ENCODE measurements around the gene SMOC2. TPM values are rescaled to one million over a fixed set of nuclear protein-coding genes. Genes with fewer than 3 reads are reported as not detected.

The SMOC2 gene
- polyA plus RNA-seq, 1 donor from 2014 or later, result 0.50 TPM

DNA sequence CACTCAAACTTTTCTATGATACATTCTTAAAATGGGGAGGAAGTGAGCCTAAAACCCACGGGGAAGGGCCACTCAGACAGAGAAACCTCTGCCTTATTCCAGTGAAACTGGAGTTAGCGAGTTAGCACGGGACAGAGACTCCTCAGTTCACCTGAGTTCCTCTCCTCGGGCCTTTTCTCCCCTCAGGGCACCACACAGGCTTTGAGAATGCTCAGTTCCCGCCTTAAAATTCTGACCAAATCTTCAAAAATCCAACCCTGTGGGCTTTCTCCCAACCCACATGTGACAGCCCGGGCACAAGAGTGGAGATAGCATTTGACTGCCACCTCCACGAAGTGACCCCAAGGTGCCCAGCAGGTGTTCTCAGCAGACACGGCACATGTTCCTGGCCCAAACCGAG lies 204.3 kb downstream of the SMOC2 start:
- H3K27me3 ChIP-seq (ENCODE audit: insufficient read depth, low read depth, low read length), result no peaks in the 10 kb centered on the region
- no peak overlapping the region for H3K4me2 ChIP-seq (ENCODE audit: low read length)
- H3K79me2 ChIP-seq (replicated peaks; ENCODE audit: insufficient read depth, low read length), result no peaks in the 10 kb centered on the region
- H3K27ac ChIP-seq (ENCODE audit: low read length), result no peak overlapping the region
- no peak overlapping the region for H3K4me3 ChIP-seq (ENCODE audit: low read length)
- H3K36me3 ChIP-seq (ENCODE audit: insufficient read depth, low read length), result no peaks in the 10 kb centered on the region
- no peak overlapping the region for H3K9ac ChIP-seq (ENCODE audit: low read length)
- H3F3A ChIP-seq (ENCODE audit: insufficient read depth, low read length, poor library complexity, severe bottlenecking), result no peaks in the 10 kb centered on the region
- H3K9me3 ChIP-seq (ENCODE audit: low read length), result no peaks in the 10 kb centered on the region
- TF ChIP-seq, protein P1, sequence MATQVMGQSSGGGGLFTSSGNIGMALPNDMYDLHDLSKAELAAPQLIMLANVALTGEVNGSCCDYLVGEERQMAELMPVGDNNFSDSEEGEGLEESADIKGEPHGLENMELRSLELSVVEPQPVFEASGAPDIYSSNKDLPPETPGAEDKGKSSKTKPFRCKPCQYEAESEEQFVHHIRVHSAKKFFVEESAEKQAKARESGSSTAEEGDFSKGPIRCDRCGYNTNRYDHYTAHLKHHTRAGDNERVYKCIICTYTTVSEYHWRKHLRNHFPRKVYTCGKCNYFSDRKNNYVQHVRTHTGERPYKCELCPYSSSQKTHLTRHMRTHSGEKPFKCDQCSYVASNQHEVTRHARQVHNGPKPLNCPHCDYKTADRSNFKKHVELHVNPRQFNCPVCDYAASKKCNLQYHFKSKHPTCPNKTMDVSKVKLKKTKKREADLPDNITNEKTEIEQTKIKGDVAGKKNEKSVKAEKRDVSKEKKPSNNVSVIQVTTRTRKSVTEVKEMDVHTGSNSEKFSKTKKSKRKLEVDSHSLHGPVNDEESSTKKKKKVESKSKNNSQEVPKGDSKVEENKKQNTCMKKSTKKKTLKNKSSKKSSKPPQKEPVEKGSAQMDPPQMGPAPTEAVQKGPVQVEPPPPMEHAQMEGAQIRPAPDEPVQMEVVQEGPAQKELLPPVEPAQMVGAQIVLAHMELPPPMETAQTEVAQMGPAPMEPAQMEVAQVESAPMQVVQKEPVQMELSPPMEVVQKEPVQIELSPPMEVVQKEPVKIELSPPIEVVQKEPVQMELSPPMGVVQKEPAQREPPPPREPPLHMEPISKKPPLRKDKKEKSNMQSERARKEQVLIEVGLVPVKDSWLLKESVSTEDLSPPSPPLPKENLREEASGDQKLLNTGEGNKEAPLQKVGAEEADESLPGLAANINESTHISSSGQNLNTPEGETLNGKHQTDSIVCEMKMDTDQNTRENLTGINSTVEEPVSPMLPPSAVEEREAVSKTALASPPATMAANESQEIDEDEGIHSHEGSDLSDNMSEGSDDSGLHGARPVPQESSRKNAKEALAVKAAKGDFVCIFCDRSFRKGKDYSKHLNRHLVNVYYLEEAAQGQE (IDR thresholded peaks at IDR 0.05; ENCODE audit: borderline replicate concordance), result no peak
- TF ChIP-seq, protein P2, sequence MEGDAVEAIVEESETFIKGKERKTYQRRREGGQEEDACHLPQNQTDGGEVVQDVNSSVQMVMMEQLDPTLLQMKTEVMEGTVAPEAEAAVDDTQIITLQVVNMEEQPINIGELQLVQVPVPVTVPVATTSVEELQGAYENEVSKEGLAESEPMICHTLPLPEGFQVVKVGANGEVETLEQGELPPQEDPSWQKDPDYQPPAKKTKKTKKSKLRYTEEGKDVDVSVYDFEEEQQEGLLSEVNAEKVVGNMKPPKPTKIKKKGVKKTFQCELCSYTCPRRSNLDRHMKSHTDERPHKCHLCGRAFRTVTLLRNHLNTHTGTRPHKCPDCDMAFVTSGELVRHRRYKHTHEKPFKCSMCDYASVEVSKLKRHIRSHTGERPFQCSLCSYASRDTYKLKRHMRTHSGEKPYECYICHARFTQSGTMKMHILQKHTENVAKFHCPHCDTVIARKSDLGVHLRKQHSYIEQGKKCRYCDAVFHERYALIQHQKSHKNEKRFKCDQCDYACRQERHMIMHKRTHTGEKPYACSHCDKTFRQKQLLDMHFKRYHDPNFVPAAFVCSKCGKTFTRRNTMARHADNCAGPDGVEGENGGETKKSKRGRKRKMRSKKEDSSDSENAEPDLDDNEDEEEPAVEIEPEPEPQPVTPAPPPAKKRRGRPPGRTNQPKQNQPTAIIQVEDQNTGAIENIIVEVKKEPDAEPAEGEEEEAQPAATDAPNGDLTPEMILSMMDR (IDR thresholded peaks at IDR 0.05; ENCODE audit: poor library complexity, severe bottlenecking), result no peak
- TF ChIP-seq SMC3 (conservative IDR thresholded peaks at IDR 0.05; ENCODE audit: poor library complexity) (no peak), EP300 (conservative IDR thresholded peaks at IDR 0.05; ENCODE audit: poor library complexity, severe bottlenecking) (no peak), POLR2AphosphoS5 (IDR thresholded peaks at IDR 0.05) (no peak), TAF1 (IDR thresholded peaks at IDR 0.05; ENCODE audit: low read depth) (no peak)
- no peaks in the 10 kb centered on the region for H4K20me1 ChIP-seq (ENCODE audit: insufficient read depth)
- H2AFZ ChIP-seq (ENCODE audit: low read depth, low read length), result no peak overlapping the region
- no peaks in the 10 kb centered on the region for H3K9me2 ChIP-seq (ENCODE audit: insufficient read depth, low read length)

GRCh38 chr6:168647271-168647670 lies 206.3 kb downstream of the SMOC2 start:
- no peaks in the 10 kb centered on the region for H3F3A ChIP-seq (ENCODE audit: insufficient read depth, low read length, poor library complexity, severe bottlenecking)
- no peaks in the 10 kb centered on the region for H3K9me3 ChIP-seq (ENCODE audit: low read length)
- no peak overlapping the region for H2AFZ ChIP-seq (ENCODE audit: low read depth, low read length)
- H3K4me2 ChIP-seq (ENCODE audit: low read length), result no peak overlapping the region
- no peaks in the 10 kb centered on the region for H3K27me3 ChIP-seq (ENCODE audit: insufficient read depth, low read depth, low read length)
- no peak overlapping the region for H3K9ac ChIP-seq (ENCODE audit: low read length)
- no peaks in the 10 kb centered on the region for H4K20me1 ChIP-seq (ENCODE audit: insufficient read depth)
- no peaks in the 10 kb centered on the region for H3K9me2 ChIP-seq (ENCODE audit: insufficient read depth, low read length)
- no peak overlapping the region for H3K4me3 ChIP-seq (ENCODE audit: low read length)
- H3K27ac ChIP-seq (ENCODE audit: low read length), result no peak overlapping the region
- no peaks in the 10 kb centered on the region for H3K79me2 ChIP-seq (replicated peaks; ENCODE audit: insufficient read depth, low read length)
- TF ChIP-seq EZH2 (IDR thresholded peaks at IDR 0.05; ENCODE audit: borderline replicate concordance, insufficient read depth, low read length, poor library complexity, severe bottlenecking) (no peak), MXI1 (conservative IDR thresholded peaks at IDR 0.05; ENCODE audit: poor library complexity, severe bottlenecking) (no peak), EP300 (conservative IDR thresholded peaks at IDR 0.05; ENCODE audit: poor library complexity, severe bottlenecking) (no peak), SMC3 (conservative IDR thresholded peaks at IDR 0.05; ENCODE audit: poor library complexity) (no peak), TAF1 (IDR thresholded peaks at IDR 0.05; ENCODE audit: low read depth) (no peak), RAD21 (conservative IDR thresholded peaks at IDR 0.05) (no peak), POLR2AphosphoS5 (IDR thresholded peaks at IDR 0.05) (no peak)
- TF ChIP-seq, protein P2 (IDR thresholded peaks at IDR 0.05; ENCODE audit: poor library complexity, severe bottlenecking), result no peak
- TF ChIP-seq, protein P1 (IDR thresholded peaks at IDR 0.05; ENCODE audit: borderline replicate concordance), result no peak
- H3K36me3 ChIP-seq (ENCODE audit: insufficient read depth, low read length), result no peaks in the 10 kb centered on the region
